HG02870 (cell line): Measurements from ENCODE around the gene FAM53B.
"Not testable (repeated sequence)": the region's sequence is repeated elsewhere in the genome, so short reads cannot be mapped to it uniquely, and the experiment has no call there.

Experiments
- ATAC-seq: cut with Tn5 transposase; IDR thresholded peaks from one replicate; pipeline ENCODE4 v1.9.1; 2021; ENCODE audit warnings: mild to moderate bottlenecking, moderate library complexity; ENCODE audit not compliant: unreplicated experiment

Gene FAM53B

DNA sequence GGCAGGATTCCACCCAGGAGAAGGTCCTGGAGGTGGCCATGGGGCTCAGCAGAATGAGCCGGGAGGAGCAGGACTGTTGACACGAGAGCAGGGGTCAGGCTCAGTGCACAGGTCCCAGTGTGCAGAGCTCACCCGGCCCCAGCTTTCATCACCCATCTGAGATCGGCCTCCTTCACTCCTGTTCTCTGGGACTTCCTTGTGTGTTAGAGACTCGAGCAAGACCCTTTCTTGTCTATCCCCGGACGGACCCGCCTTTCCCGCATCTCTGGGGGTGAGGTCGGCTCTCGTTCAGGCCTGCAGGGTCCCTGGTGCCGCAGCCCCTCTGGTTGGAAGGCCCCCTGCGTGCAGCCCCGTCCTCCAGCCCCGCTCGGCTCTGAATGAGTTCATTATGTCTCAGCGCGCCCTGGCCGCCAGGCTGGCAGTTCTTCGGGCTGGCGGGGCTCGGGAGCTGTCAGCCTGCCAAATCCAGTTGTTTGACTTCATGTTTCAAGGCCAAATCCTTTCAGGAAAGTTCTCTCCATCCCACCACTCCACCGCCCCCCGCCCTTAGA lies 154.6 kb downstream of the FAM53B start:
- ATAC-seq = no peak

DNA sequence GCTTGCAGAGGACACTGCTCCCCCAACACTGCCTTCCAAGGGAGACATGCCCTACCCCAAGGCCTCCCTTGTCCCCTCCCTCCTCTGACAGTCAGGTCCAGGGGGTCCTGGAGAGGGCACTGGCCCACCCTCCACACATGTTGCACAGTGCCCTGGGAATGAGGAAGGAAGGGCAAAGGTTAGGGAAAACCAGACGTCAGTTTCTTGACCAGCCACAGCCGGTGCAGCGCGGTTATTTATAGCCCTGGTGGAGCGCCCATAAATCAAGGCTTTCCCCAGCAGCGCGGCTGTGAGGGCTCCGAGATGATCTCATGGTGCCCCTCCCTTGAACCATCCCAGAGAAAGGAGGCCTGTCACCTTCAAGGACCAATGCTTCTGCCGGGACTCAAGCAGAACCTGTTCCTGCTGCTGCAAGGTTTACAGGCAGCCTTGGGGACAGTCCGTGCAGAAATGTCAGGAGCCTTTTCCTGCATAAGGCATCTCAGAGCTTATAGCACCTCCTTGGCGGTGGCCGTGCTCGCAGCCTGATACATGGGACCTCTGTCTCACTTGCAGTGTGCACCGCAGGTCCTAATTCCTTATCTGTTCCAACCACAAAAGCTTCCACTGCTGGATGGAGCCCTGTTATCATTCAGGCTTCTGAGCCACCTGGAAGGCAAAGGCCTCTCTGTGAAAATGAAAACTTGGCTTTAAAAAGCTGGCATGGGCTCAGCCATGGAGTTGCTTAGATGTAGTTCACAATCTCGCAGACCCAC lies 155.3 kb downstream of the FAM53B start:
- ATAC-seq = no peak

DNA sequence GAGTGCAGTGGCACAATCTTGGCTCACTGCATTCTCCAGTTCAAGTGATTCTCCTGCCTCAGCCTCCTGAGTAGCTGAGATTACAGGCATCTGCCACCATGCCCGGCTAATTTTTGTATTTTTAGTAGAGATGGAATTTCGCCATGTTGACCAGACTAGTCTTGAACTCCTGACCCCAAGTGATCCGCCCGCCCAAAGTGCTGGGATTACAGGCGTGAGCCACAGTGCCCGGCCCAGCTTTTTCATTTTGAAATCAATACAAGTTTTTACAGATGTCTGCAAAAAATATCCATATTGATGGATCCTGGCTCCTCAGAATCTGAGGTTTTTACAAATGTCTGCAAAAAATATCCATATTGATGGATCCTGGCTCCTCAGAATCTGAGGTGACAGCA lies 155.8 kb downstream of the FAM53B start:
- not testable (repeated sequence) for ATAC-seq

DNA sequence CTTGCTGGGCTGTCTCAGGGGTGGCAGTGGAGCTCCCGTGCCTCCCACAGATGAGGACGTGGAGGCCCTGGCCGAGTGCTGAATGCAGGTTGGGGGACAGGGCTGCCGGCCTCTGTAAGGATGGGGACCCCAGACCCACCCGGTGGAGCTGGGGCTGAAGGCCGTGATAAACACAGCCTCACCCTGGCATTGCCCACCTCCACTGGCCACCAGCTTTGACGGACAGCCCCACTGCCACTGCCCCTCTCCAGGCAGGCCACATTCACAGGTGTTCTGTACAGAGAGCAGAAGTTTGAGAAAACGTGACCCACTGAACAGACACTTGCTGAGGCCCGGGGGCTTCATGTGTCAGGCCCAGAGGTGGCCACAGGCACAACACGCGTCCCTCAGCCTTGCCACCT lies 156.4 kb downstream of the FAM53B start:
- ATAC-seq = no peak

DNA sequence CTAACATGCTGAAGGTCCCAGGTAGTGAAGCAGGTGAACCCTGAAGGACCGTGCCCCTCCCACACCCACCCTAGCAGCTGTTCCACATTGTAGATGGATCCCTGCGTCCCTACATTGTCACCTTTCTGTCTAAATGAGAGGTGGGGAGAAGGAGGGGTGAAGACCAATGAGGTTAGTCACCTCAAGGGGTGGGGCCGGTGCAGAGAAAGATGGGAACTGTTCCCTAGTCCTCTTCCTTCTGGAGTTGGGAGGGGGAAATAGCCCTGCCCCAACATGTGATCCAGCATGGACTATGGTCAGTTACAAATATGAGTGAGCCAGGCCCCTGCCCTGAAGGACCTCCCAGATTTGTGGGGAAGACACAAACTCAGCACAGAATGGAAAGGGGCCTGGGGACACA lies 158.0 kb downstream of the FAM53B start:
- ATAC-seq = no peak

DNA sequence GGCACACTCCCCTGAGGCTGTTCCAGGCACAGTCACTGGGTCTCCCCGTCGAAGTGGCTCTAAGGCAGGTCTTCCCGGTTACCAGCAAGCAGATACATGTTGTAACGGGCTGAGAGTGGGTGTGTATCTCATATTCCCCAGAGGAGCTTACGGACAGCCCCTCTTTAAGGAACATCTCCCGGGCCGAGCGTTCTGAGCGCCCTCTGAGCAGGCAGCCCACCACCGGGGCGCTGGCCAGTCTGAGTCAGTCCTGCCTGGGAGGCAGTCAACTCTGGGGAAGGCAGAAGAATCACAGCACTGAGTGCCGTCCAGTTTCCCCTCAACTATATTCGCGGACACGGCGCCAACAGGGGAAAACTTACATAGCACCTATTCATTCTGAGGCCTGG lies 165.2 kb downstream of the FAM53B start:
- no peak for ATAC-seq

DNA sequence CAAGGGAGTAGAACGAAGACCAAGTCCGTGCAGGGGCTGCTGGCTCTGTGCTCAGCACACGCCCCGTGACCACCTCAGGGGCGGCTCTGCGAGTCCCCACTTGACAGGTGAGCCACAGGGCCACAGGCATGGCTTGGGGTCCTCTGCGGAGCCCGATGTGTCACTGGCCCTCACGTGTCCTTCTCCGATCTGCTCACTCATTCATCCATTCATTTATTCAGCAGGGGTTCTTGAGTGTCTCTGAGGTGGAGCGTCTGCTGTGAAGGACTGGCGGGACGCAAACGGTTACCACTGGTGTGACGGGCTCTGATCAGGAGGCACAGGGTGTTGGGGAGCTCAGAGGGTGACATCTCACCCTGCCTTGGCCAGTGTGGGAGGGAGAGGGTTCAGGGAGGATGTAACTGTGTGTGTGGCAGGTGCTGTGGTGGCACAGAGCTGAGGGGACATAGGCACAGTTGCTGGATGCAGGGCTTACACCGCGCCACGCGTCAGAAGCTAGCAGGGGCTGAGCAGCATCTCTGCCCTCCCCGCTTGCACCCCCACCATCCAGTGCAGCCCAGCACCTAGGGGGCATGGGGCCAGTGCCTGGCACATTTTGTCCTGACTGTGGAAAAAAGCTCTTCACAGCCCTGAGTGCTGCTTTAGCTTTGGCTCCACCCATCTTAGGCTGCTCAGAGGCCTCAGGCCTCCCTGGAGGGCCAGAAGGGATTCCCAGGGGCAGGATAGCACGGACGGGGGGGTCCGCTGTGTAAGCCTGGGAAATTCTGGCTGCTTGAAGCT lies 165.8 kb downstream of the FAM53B start:
- ATAC-seq = no peak

DNA sequence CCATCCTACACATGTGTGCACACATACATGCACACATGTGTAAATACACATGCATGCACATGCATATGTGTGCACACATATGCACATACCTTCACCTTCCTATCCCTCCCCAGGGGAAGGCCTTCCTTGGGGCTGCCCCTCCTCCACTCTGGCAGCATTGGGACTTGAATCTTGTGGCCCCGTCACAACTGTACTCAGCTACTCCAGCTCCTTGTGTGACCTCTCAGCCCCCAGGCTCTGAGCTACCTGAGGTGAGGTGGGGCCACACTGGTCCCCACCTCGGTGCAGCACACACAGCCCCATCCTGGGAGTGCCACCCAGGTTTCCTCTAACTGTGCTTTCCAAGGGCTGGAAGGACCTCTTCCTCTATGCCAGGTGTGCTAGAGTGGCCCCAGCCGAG lies 166.5 kb downstream of the FAM53B start:
- ATAC-seq = no peak

DNA sequence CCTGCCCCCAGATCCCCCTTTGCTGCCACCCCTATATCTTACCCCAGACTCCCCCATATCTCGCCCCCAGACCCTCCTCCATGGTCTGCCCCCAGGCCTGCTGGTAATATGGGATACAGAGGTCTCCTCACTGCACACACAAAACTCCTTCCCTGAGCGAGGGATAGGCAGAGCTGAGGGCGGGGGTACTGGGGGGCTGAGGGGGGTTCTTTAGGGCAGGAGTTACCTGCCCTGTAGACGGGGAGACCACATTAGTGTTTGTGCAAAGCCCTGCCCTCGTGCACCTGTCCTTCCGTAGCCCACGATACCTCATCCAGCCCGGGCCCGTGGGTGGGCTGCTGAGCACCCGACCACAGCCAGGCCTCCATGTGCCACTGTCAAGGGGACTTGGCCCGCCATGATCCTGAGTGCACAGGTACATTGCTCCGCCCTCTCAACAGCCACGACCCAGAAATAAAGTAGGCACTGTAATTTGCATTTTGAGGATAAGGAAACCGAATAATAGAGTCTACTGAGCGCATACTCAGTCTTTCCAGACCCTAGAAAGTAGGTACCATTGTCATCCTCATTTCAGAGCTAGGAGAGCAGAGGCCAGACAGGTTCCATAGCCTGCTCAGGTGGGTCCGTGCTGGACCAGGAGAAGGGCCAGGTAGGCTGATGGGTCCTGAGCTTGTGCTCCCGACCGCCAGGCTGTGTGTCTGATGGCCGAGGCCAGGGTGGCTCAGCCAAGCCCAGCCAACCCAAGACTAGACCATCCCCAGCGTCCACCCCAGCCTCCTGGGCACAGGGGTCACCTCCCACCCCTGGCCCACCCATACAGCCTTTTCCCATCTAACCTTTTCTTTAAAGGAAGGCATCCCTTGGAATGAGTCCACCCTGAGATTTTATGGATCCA lies 167.4 kb downstream of the FAM53B start:
- ATAC-seq = no peak

DNA sequence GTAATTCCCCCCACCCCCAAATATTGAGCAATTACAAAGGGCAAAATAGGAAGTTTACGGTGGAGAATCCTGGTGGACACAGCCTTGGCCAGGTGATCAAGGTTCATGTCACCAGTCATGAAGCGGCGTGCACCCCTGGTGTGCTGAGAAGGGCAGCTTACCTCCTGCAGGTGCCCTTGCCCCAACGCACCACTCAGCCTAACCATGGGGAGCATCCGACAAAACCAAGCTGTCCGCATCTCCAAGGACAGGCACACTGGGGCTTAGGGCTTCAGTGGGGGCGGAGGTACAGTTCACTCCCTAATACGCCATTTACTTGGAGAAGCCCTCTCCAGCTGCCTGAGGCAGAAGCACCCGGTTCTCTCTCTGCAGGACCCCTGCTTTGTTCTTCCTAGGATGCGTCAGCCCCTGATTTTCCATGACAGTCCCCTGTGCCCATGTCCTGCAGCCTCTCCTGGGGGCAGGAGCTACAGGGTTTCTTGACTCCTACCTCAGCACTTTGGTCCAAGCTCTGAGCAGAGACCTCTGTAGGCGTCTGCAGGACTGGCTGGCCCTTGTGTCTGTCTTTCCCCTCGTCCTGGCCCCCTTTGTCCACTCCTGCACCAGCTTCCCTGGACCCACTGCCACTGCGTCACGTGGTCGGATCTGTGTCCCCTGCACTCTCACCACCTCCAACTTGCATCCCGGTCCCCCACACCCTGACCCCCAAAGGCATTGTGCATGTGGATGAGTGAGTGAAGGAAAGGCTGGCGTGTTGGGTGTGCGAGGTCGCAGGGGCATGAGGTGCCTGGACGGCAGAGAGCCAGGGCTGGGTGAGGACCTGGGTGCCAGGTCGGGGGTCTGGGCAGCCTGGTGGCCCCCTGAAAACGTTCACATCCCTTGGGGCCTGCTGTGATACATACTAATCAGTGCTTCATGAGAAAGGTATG lies 168.8 kb downstream of the FAM53B start:
- ATAC-seq = no peak

DNA sequence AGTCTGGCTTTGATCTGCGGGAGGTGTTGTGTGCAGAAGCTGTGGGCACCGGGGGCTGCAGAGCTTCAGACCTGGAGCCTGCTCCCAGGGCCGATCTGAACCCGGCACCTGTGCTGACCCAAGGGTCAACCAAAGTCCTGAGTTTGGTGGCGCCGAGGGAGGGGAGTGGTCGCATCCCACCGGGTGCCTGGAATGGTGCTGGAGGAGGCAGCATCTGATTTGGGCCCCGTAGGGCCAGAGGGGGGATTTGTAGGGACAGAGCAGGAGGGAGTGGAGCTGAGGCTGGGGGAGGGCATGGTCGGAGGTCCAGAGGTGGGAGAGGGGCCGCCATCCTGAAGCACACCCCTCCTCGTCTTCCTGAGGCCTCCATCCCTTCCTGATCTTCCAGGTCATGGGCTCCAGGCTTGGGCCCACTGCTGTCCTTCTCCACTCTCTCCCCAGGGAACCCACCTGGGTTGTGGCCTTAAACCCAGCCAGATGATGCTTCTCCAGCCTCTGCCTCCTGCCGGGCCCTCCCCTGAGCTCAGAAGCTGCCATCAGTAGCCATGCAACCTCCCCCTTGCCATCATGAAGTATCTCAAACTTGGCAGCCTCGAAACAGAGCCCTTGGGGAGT lies 169.6 kb downstream of the FAM53B start:
- ATAC-seq = no peak

DNA sequence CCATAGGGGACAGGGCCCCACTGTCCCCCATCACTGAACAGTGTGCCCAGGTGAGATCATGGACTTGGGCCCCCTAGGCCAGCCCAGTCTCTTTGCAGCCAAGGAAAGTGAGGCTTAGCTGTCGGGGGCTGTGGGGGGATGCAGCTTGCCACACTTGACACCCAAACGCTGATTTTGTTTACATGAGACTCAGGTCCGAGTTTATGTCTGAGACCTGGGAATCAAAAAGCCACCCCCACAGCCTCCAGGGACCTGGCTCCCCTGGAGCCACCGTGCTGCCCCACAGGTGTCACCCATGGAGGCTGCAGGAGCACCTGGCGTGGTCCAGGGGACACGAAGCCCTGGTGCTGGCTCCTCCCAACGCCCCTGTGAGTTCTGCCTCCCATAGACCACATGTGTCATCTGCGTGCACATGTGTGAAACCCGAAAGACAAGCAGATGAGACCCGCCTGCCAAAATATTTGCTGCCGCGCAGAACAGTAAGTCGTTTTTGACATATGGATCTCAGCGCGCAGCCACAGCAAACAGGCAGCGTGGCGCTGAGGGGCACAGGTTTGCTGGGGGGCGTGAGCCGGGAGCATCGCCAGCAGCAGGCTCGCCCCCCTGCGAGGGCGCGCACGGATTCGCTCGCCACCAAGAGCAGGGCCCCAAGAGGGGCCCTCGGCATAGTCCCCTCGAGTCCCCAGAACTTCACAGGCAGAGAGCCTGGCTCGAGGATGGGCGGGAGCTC lies 170.3 kb downstream of the FAM53B start:
- no peak for ATAC-seq

DNA sequence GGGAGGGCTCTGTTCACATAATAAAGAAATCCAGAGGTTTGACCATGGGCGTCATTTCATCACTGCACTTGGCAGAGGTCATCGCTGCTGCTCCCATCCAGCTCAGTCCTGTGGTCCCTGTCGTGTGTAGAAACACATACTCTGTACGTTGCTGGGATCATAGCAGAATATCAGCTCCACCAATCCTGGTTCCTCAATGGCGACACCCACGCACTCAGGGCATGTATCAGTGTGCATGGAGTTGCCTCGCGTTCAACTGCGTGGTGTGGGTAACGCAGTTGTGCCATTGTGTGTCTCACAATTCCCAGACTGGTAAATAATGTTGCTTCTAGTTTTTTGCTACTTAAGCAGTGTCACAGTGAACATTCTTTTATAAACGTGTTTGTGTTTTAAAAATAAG lies 171.4 kb downstream of the FAM53B start:
- ATAC-seq = no peak

DNA sequence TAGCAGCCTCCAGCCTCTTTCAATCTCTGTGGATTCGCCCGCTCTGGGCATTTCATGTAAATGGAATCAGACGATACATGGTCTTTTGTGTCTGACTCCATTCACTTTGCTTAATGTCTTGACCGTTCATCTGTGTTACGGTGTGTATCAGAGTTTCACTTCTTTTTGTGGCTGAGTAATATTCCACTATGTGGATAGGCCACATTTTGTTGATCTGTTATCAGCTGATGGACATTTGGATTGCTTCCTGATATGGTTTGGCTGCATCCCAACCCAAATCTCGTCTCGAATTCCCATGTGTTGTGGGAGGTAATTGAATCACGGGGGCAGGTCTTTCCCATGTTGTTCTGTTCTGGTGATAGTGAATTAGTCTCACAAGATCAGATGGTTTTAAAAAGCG lies 173.5 kb downstream of the FAM53B start:
- no peak for ATAC-seq

DNA sequence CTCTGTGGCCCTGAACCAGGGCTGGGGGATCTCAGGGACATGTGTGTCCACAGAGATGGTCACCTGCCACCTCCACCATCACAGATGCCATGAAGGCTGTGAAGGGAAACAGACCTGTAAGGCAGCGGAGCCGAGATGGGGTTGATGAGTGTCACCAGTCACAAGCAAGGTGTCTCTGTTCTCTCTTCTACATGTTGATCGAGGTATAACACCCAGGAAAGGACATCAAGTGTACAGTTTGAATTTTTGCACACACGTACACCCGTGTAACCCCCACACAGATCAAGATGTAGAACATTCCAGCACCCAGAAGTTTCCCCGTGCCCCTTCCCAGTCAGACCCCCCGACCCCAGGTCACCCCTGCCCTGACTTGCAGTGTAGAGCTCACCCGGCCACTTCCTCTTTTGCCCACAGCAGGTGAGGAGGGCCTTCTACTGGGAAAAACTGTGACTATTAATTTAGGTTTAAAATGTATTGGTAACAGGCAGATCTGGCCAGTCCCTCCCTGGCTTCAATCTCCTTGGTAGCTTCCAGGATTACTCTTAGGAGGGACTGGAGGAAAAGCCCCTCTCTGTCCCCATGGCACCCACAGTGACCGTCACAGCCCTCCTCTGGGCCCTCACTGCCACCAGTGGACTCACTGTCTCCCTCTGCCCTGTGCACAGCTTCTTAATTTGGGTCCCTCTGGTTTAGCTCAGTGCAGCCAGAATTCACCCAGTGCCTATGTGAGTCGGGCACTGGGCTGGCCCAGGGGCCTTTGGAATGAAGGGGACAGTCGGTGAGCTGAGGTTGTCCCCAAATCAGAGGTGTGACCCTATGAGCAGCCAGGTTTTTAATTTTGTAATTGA lies 174.3 kb downstream of the FAM53B start:
- no peak for ATAC-seq
